Measurements from ENCODE around the gene BTBD2. TPM values are rescaled to one million over a fixed set of nuclear protein-coding genes. Genes with fewer than 3 reads are reported as not detected.

Gene BTBD2
- polyA plus RNA-seq, 1 donor (not counting 4 experiments of a cell fraction or from before 2014, with no cell fraction given) = 22.3 TPM

- no peaks in the 10 kb centered on the region for H3K9me1 ChIP-seq (ENCODE audit: control insufficient read depth, extremely low read depth, insufficient read depth, low read length)
- dilution Hi-C loops (cut with MboI; ENCODE audit: extremely low pct_ligation_motif_present, low sequenced_read_pairs) = no loop called here
- H3K4me2 ChIP-seq (ENCODE audit: control insufficient read depth, extremely low read depth, insufficient read depth, low read depth, low read length) = peak overlapping the region; percentile 44
- H3K4me1 ChIP-seq (ENCODE audit: control insufficient read depth, extremely low read depth, insufficient read depth, low read length) = peaks cover 22% of the 10 kb centered on the region
- peak overlapping the region; percentile 79 for H3K27ac ChIP-seq (ENCODE audit: control insufficient read depth, insufficient read depth, low read length)
- no peaks in the 10 kb centered on the region for H3K9me3 ChIP-seq (ENCODE audit: control insufficient read depth, low read depth, low read length)
- peaks cover 6% of the 10 kb centered on the region for H4K20me1 ChIP-seq (ENCODE audit: control insufficient read depth, extremely low read depth, insufficient read depth, low read length)
- H2AFZ ChIP-seq (ENCODE audit: control insufficient read depth, low read length) = no peak overlapping the region
- H3K4me3 ChIP-seq (ENCODE audit: control insufficient read depth in 2 of 3, extremely low read depth in 1 of 3, insufficient read depth in 2 of 3, low read depth in 1 of 3, low read length in 3 of 3) = peak overlapping the region in 1 of 3 experiments; percentile 51
- no peaks in the 10 kb centered on the region for H3K27me3 ChIP-seq (ENCODE audit: control insufficient read depth, extremely low read depth, insufficient read depth, low read length)
- peaks cover 5% of the 10 kb centered on the region for H3K79me2 ChIP-seq (ENCODE audit: control insufficient read depth, insufficient read depth, low read length)
- TF ChIP-seq CTCF (optimal IDR thresholded peaks at IDR 0.05 in 1 of 3, IDR thresholded peaks at IDR 0.05 in 1 of 3, conservative IDR thresholded peaks at IDR 0.05 in 1 of 3; ENCODE audit: extremely low read depth in 1 of 3, insufficient read depth in 2 of 3, low read length in 3 of 3) (peak in 1 of 3 experiments; percentile 12), EZH2 (IDR thresholded peaks at IDR 0.05; ENCODE audit: low read length) (no peak)
- peaks cover 44 to 54% of the 10 kb centered on the region in 2 experiments for H3K36me3 ChIP-seq (ENCODE audit: control insufficient read depth in 2 of 2, extremely low read depth in 1 of 2, insufficient read depth in 2 of 2, low read length in 2 of 2)
- DNase-seq (ENCODE audit: low read depth, low spot score) (no peak), FAIRE-seq (no peak)
- H3K9ac ChIP-seq (ENCODE audit: control insufficient read depth, extremely low read depth, insufficient read depth, low read length) = peak overlapping the region; percentile 80
Measured at GRCh38 chr19:2042485-2043250, 27.2 kb upstream of the BTBD2 start.

- Histone ChIP-seq H3K9me1 (ENCODE audit: control insufficient read depth, extremely low read depth, insufficient read depth, low read length) (no peaks in the 10 kb centered on the region), H4K20me1 (ENCODE audit: control insufficient read depth, extremely low read depth, insufficient read depth, low read length) (peaks cover 6% of the 10 kb centered on the region), H2AFZ (ENCODE audit: control insufficient read depth, low read length) (peak overlapping the region; percentile 19), H3K9ac (ENCODE audit: control insufficient read depth, extremely low read depth, insufficient read depth, low read length) (peak overlapping the region; percentile 80), H3K4me3 (ENCODE audit: control insufficient read depth in 2 of 3, extremely low read depth in 1 of 3, insufficient read depth in 2 of 3, low read depth in 1 of 3, low read length in 3 of 3) (peak overlapping the region; percentile 31 to 51 (median 43)), H3K9me3 (ENCODE audit: control insufficient read depth, low read depth, low read length) (no peaks in the 10 kb centered on the region), H3K4me1 (ENCODE audit: control insufficient read depth, extremely low read depth, insufficient read depth, low read length) (peaks cover 17% of the 10 kb centered on the region), H3K27me3 (ENCODE audit: control insufficient read depth, extremely low read depth, insufficient read depth, low read length) (no peaks in the 10 kb centered on the region), H3K79me2 (ENCODE audit: control insufficient read depth, insufficient read depth, low read length) (peaks cover under 1% of the 10 kb centered on the region), H3K27ac (ENCODE audit: control insufficient read depth, insufficient read depth, low read length) (peak overlapping the region; percentile 88), H3K36me3 (ENCODE audit: control insufficient read depth in 2 of 2, extremely low read depth in 1 of 2, insufficient read depth in 2 of 2, low read length in 2 of 2) (peaks cover 39 to 54% of the 10 kb centered on the region in 2 experiments), H3K4me2 (ENCODE audit: control insufficient read depth, extremely low read depth, insufficient read depth, low read depth, low read length) (peak overlapping the region; percentile 67)
- no peak for DNase-seq (ENCODE audit: low read depth, low spot score)
- FAIRE-seq = no peak
- TF ChIP-seq EZH2 (IDR thresholded peaks at IDR 0.05; ENCODE audit: low read length) (no peak), CTCF (optimal IDR thresholded peaks at IDR 0.05 in 1 of 3, IDR thresholded peaks at IDR 0.05 in 1 of 3, conservative IDR thresholded peaks at IDR 0.05 in 1 of 3; ENCODE audit: extremely low read depth in 1 of 3, insufficient read depth in 2 of 3, low read length in 3 of 3) (no peak)
- dilution Hi-C loops (cut with MboI; ENCODE audit: extremely low pct_ligation_motif_present, low sequenced_read_pairs) = no loop called here
Measured at GRCh38 chr19:2041683-2042484, 26.4 kb upstream of the BTBD2 start.
